HG02623 (cell line): ENCODE measurements around the gene TBC1D9.
A peak's percentile ranks its signal among the peaks of the same experiment; 100 is the strongest.
"Not testable (repeated sequence)": the region's sequence is repeated elsewhere in the genome, so short reads cannot be mapped to it uniquely, and the experiment has no call there.

Source experiments
- ATAC-seq: cut with Tn5 transposase; IDR thresholded peaks from one replicate; pipeline ENCODE4 v1.9.1; 2021; ENCODE audit warnings: moderate library complexity; ENCODE audit not compliant: unreplicated experiment

The TBC1D9 gene

GRCh38 chr4:140754918-140755773, 1.0 kb downstream of the TBC1D9 start:
- peak; percentile 38 for ATAC-seq

- no peak for ATAC-seq
These were observed 2.9 kb downstream of the TBC1D9 start for GRCh38 chr4:140753329-140753728.

- no peak for ATAC-seq
These were observed 3.7 kb downstream of the TBC1D9 start for GRCh38 chr4:140752291-140753068.

- no peak for ATAC-seq
These were observed 5.7 kb downstream of the TBC1D9 start for GRCh38 chr4:140750470-140750869.

GRCh38 chr4:140748171-140748570, 8.0 kb downstream of the TBC1D9 start:
- no peak for ATAC-seq

GRCh38 chr4:140746546-140746945, 9.6 kb downstream of the TBC1D9 start:
- not testable (repeated sequence) for ATAC-seq

GRCh38 chr4:140744421-140744820, 11.8 kb downstream of the TBC1D9 start:
- ATAC-seq = no peak

- peak; percentile 73 for ATAC-seq
These were observed 12.8 kb downstream of the TBC1D9 start for GRCh38 chr4:140743194-140743931.

- ATAC-seq = peak; percentile 15
These were observed 13.4 kb downstream of the TBC1D9 start for GRCh38 chr4:140742838-140743193.

- no peak for ATAC-seq
These were observed 15.1 kb downstream of the TBC1D9 start for GRCh38 chr4:140740906-140741670.

GRCh38 chr4:140740422-140740821, 15.8 kb downstream of the TBC1D9 start:
- ATAC-seq = no peak

GRCh38 chr4:140739971-140740370, 16.2 kb downstream of the TBC1D9 start:
- ATAC-seq = no peak

GRCh38 chr4:140738139-140738538, 18.0 kb downstream of the TBC1D9 start:
- ATAC-seq = no peak

- no peak for ATAC-seq
These were observed 19.4 kb downstream of the TBC1D9 start for GRCh38 chr4:140736669-140737343.

GRCh38 chr4:140735779-140736391, 20.3 kb downstream of the TBC1D9 start:
- ATAC-seq = no peak

GRCh38 chr4:140735317-140735716, 20.9 kb downstream of the TBC1D9 start:
- no peak for ATAC-seq

- no peak for ATAC-seq
These were observed 23.4 kb downstream of the TBC1D9 start for GRCh38 chr4:140732780-140733179.

- no peak for ATAC-seq
These were observed 26.7 kb downstream of the TBC1D9 start for GRCh38 chr4:140729344-140730049.
